ENCODE results near the gene KRTAP4-1. TPM values are rescaled to one million over a fixed set of nuclear protein-coding genes. Genes with fewer than 3 reads are reported as not detected.

The KRTAP4-1 gene
- total RNA-seq, 1 experiment from 2014 or later: not detected

DNA sequence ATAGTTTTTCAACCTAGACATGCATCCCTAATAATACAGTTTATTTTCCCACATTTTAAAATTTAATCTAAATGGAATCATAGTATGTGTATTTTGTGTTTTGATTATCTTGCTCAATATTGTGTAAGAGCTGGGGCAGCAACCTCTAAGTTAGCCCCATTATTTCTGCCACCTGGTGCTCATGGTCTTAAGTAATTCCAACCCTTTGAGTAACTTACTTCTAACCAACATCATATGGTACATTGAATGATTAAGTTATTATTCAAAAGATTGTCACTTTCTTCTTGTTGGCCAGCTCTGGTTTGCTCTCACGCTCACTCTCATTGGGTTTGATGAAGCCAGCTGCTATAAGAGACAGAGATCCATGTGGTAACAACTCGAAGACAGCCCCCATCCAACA is 12.8 kb downstream of the KRTAP4-1 start:
- TF ChIP-seq CTCF (conservative IDR thresholded peaks at IDR 0.05) (no peak), EZH2 (IDR thresholded peaks at IDR 0.05; ENCODE audit: low read depth) (no peak)
- intact Hi-C loops (cut with micrococcal nuclease; ENCODE audit: unreplicated experiment): no loop called here
- no peak for DNase-seq
- H3K9me2 ChIP-seq (ENCODE audit: insufficient read depth): no peaks in the 10 kb centered on the region
- no peaks in the 10 kb centered on the region for H3K27me3 ChIP-seq (ENCODE audit: insufficient read depth, low read depth)
- H3K4me3 ChIP-seq: no peak overlapping the region
- ChIA-PET POLR2A (ENCODE audit: unreplicated experiment) (no interaction called here), CTCF (no interaction called here)
- H3K36me3 ChIP-seq (ENCODE audit: low read depth): no peaks in the 10 kb centered on the region
- H4K20me1 ChIP-seq (ENCODE audit: insufficient read depth): no peaks in the 10 kb centered on the region
- no peak overlapping the region for H2AFZ ChIP-seq
- H3K9me3 ChIP-seq (ENCODE audit: insufficient read depth, low read depth): 0 out of 2 replicates have a peak, but pooled peaks cover 4% of the 10 kb centered on the region
- no peak overlapping the region for H3K4me2 ChIP-seq
- no peaks in the 10 kb centered on the region for H3F3A ChIP-seq (ENCODE audit: insufficient read depth, low read depth)
- no peak overlapping the region for H3K27ac ChIP-seq
- no peaks in the 10 kb centered on the region for H3K79me2 ChIP-seq (ENCODE audit: low read depth)
- H3K4me1 ChIP-seq (replicated peaks; ENCODE audit: insufficient read depth): no peaks in the 10 kb centered on the region
- BruUV-seq (replicated peaks): no TSS peak

DNA sequence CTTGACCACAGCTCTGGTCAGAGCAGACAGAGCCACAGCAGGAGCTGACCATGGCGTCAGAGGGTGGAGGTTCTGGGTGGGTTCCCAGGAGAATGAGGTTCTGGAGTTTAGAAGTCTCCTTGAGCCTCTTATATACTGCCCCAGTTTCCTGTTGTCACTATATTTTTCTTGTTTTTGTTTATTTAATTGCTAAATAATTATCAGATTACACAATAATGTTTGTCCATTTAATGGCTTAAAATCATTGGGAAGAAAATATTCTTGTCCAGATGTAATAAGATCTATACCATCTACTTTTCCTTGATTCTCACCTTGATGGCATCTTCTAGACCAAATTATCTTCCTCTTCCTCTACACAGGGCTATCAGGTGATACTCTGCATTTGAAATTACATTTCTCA is 16.6 kb downstream of the KRTAP4-1 start, which contains the start of gene KRTAP4-3:
TSS of gene KRTAP4-3 (minus strand) at position 101 of the 400 bp plus-strand sequence. CDS start at position 52, 49 bp downstream.
- no peak for DNase-seq
- intact Hi-C loops (cut with micrococcal nuclease; ENCODE audit: unreplicated experiment): no loop called here
- H3K4me1 ChIP-seq (replicated peaks; ENCODE audit: insufficient read depth): no peaks in the 10 kb centered on the region
- no TSS peak for BruUV-seq (replicated peaks)
- H3K4me3 ChIP-seq: no peak within 1 kb of the TSS
- H3K9me3 ChIP-seq (ENCODE audit: insufficient read depth, low read depth): peaks cover 4% of the 10 kb centered on the region; the same call in 1 of the 2 replicates
- H3K27ac ChIP-seq: no peak within 1 kb of the TSS
- H4K20me1 ChIP-seq (ENCODE audit: insufficient read depth): no peaks in the 10 kb centered on the region
- no peaks in the 10 kb centered on the region for H3K9me2 ChIP-seq (ENCODE audit: insufficient read depth)
- H3K27me3 ChIP-seq (ENCODE audit: insufficient read depth, low read depth): no peaks in the 10 kb centered on the region
- POLR2A ChIA-PET (ENCODE audit: unreplicated experiment): no interaction called here
- H3F3A ChIP-seq (ENCODE audit: insufficient read depth, low read depth): no peaks in the 10 kb centered on the region
- no peak within 1 kb of the TSS for H2AFZ ChIP-seq
- CTCF ChIA-PET: no interaction called here
- H3K36me3 ChIP-seq (ENCODE audit: low read depth): no peaks in the 10 kb centered on the region
- TF ChIP-seq EZH2 (IDR thresholded peaks at IDR 0.05; ENCODE audit: low read depth) (no peak), CTCF (conservative IDR thresholded peaks at IDR 0.05) (no peak)
- no peak within 1 kb of the TSS for H3K4me2 ChIP-seq
- H3K79me2 ChIP-seq (ENCODE audit: low read depth): no peaks in the 10 kb centered on the region

DNA sequence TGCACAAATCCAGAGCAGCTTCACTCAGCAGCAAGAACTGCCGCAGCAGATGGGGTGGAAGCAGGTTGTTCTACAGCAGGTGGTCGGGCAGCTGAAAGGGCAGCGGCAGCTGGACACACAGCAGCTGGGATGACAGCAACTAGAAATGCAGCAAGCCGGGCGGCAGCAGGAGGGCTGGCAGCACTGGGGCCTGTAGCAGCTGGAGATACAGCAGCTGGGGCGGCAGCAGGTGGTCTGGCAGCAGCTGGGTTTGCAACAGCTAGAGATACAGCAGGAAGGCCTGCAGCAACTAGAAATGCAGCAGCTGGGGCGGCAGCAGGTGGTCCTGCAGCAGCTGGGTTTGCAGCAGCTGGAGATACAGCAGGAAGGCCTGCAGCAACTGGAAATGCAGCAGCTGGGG is 17.1 kb downstream of the KRTAP4-1 start:
- CTCF ChIA-PET: no interaction called here
- POLR2A ChIA-PET (ENCODE audit: unreplicated experiment): no interaction called here

More for the DNA sequence above, 17.1 kb downstream of the KRTAP4-1 start:
- DNase-seq: no peak
- no peaks in the 10 kb centered on the region for H3K27me3 ChIP-seq (ENCODE audit: insufficient read depth, low read depth)
- BruUV-seq (replicated peaks): no TSS peak
- intact Hi-C loops (cut with micrococcal nuclease; ENCODE audit: unreplicated experiment): no loop called here
- no peaks in the 10 kb centered on the region for H3K4me1 ChIP-seq (replicated peaks; ENCODE audit: insufficient read depth)
- no peaks in the 10 kb centered on the region for H3K9me2 ChIP-seq (ENCODE audit: insufficient read depth)
- TF ChIP-seq EZH2 (IDR thresholded peaks at IDR 0.05; ENCODE audit: low read depth): no peak
- no peak for TF ChIP-seq CTCF (conservative IDR thresholded peaks at IDR 0.05)
- no peaks in the 10 kb centered on the region for H3K36me3 ChIP-seq (ENCODE audit: low read depth)
- no peak overlapping the region for H3K27ac ChIP-seq
- no peak overlapping the region for H3K4me2 ChIP-seq
- no peaks in the 10 kb centered on the region for H3K79me2 ChIP-seq (ENCODE audit: low read depth)
- H4K20me1 ChIP-seq (ENCODE audit: insufficient read depth): no peaks in the 10 kb centered on the region
- no peak overlapping the region for H2AFZ ChIP-seq
- H3F3A ChIP-seq (ENCODE audit: insufficient read depth, low read depth): no peaks in the 10 kb centered on the region
- H3K9me3 ChIP-seq (ENCODE audit: insufficient read depth, low read depth): peaks cover 4% of the 10 kb centered on the region; the same call in 1 of the 2 replicates
- no peak overlapping the region for H3K4me3 ChIP-seq

All from PC-9 (cell line).